K562 (cell line): ENCODE results near the gene ZC3H18. TPM values are rescaled to one million over a fixed set of nuclear protein-coding genes. Genes with fewer than 3 reads are reported as not detected.

ENCODE experiments used
- BHLHE40 ChIP-seq: IDR thresholded peaks from 2 replicates; pipeline ENCODE4 v1.6.1; 2011; ENCODE audit warnings: low read length, improper control_type of control experiment
- CBX3 ChIP-seq, 2 experiments: IDR thresholded peaks; 1 replicate in 1 of 2; 2 replicates in 1 of 2; pipeline ENCODE4 v1.6.1; 2012; ENCODE audit warnings: inconsistent platforms in 2 of 2, low read length in 2 of 2, borderline replicate concordance in 1 of 2, control low read depth in 1 of 2
- CTCF ChIP-seq, 3 experiments: IDR thresholded peaks in 2 of 3; conservative IDR thresholded peaks in 1 of 3; 2 replicates each; pipeline ENCODE4 v1.5.1; 2011 to 2012; ENCODE audit warnings: low read length in 3 of 3, mild to moderate bottlenecking in 3 of 3, control low read depth in 2 of 3, improper control_type of control experiment in 1 of 3, inconsistent platforms in 1 of 3, low read depth in 1 of 3, mixed read lengths in 1 of 3, moderate library complexity in 1 of 3; ENCODE audit not compliant: insufficient read depth in 2 of 3
- EWSR1 ChIP-seq: fragments of 450-650 bp; IDR thresholded peaks from 2 replicates; pipeline ENCODE4 v1.6.1; 2018; ENCODE audit warnings: borderline replicate concordance, mild to moderate bottlenecking, low read depth, moderate library complexity; ENCODE audit not compliant: partially characterized antibody
- FUS ChIP-seq: fragments of 200-400 bp; formaldehyde crosslinking; optimal IDR thresholded peaks from 2 replicates; pipeline ENCODE3; 2017; ENCODE audit warnings: low read depth, low read length
- KDM5B ChIP-seq: fragments of 200-600 bp; sonication (generic); IDR thresholded peaks from 2 replicates; pipeline ENCODE4 v1.6.1; 2012; ENCODE audit warnings: low read depth, mild to moderate bottlenecking, moderate library complexity, low read length, control low read depth, inconsistent platforms; ENCODE audit not compliant: insufficient replicate concordance
- MYNN ChIP-seq, 2 experiments: sonication (generic); formaldehyde crosslinking in 1 of 2; IDR thresholded peaks; 2 replicates each; pipeline versions ENCODE4 v1.5.0 to v1.6.1; 2016 to 2020; ENCODE audit warnings: antibody characterized with exemption in 1 of 2, missing genetic modification reagents in 1 of 2
- NFE2 ChIP-seq: IDR thresholded peaks from 2 replicates; pipeline ENCODE4 v1.6.1; 2014; ENCODE audit warnings: antibody characterized with exemption, low read depth
- PHF20 ChIP-seq: fragments of 450-650 bp; IDR thresholded peaks from 2 replicates; pipeline ENCODE4 v1.6.1; 2018; ENCODE audit not compliant: partially characterized antibody
- PREB ChIP-seq: sonication (generic); formaldehyde crosslinking; IDR thresholded peaks from 2 replicates; pipeline ENCODE4 v1.8.1; 2023; ENCODE audit warnings: mild to moderate bottlenecking, missing genetic modification reagents
- SMARCB1 ChIP-seq: IDR thresholded peaks from 2 replicates; pipeline ENCODE4 v1.6.1; 2011; ENCODE audit warnings: improper control_type of control experiment, low read depth; ENCODE audit not compliant: insufficient read length
- VEZF1 ChIP-seq: fragments of 200-800 bp; sonication (Bioruptor generic); IDR thresholded peaks from 2 replicates; pipeline ENCODE4 v1.6.1; 2017; ENCODE audit warnings: missing genetic modification characterization, missing compliant biosample characterization
- ZNF24 ChIP-seq: fragments of 450-650 bp; IDR thresholded peaks from 2 replicates; pipeline ENCODE4 v1.6.1; 2016
- ZNF592 ChIP-seq: fragments of 450-650 bp; IDR thresholded peaks from 2 replicates; pipeline ENCODE4 v1.6.1; 2017; ENCODE audit warnings: antibody characterized with exemption, mild to moderate bottlenecking
- polyA plus RNA-seq, 8 experiments: library from polyadenylated mRNA; depleted of rRNA in 4 of 8; stranded (reverse) in 5 of 8; unstranded in 3 of 8; fragments of >200 nt; fragmentation: Nextera tagmentation in 2 of 8; fragmentation: Illumina TruSeq in 1 of 8; extraction: Ambion mirVana in 2 of 8; extraction: Trizol in 1 of 8; gene quantifications; 2 replicates each; pipeline versions ENCODE4 v1.2.1 to v1.2.3, GENCODE V29; 2011 to 2014; ENCODE audit warnings: inconsistent platforms in 1 of 8, missing spikeins in 1 of 8
- total RNA-seq, 7 experiments: library from RNA; depleted of rRNA in 6 of 7; stranded (reverse); fragments of >200 nt in 6 of 7; fragmentation: Illumina TruSeq in 2 of 7; extraction: Trizol in 2 of 7; gene quantifications; 2 replicates each; pipeline versions ENCODE4 v1.2.1 to v1.2.3, GENCODE V29; 2011 to 2021; ENCODE audit warnings: low replicate concordance in 1 of 7
- TF ChIP-seq, protein P1 (sequence below): fragments of 250-450 bp; sonication (Bioruptor Pico); IDR thresholded peaks from 2 replicates; pipeline ENCODE4 v1.8.0; 2021; ENCODE audit warnings: mild to moderate bottlenecking, moderate library complexity
- TF ChIP-seq, protein P2 (sequence below): fragments of 250-450 bp; sonication (Bioruptor Pico); IDR thresholded peaks from 2 replicates; pipeline ENCODE4 v1.5.0; 2021

Gene ZC3H18
- total and polyA plus RNA-seq, 9 of the 15 experiments (the other 6 are each of a cell fraction or from before 2014, with no cell fraction given): 1.7 to 88.7 (median 26.9) TPM

- TF ChIP-seq KDM5B (peak; percentile 50), SMARCB1 (no peak), ZNF592 (peak; percentile 70; the same call in 1 of the 2 replicates), NFE2 (no peak), ZNF24 (no peak; the same call in 1 of the 2 replicates), PREB (CRISPR knock-in tag) (no peak), PHF20 (peak; percentile 78), BHLHE40 (no peak; the same call in 1 of the 2 replicates), FUS (no peak), EWSR1 (no peak), CTCF (IDR thresholded peaks at IDR 0.05 in 2 of 3, conservative IDR thresholded peaks at IDR 0.05 in 1 of 3; ENCODE audit: insufficient read depth in 2 of 3, low read depth in 1 of 3, low read length in 3 of 3) (peak; percentile 79 to 91 (median 84)), VEZF1 (peak; percentile 50; the same call in 1 of the 2 replicates), MYNN (IDR thresholded peaks at IDR 0.05) (0 out of 2 replicates have a peak, but pooled peaks have one; percentile 24), MYNN (CRISPR knock-in tag; IDR thresholded peaks at IDR 0.05) (no peak), CBX3 (IDR thresholded peaks at IDR 0.05; ENCODE audit: borderline replicate concordance in 1 of 2, low read length in 2 of 2) (0 out of 3 replicates have a peak, but pooled peaks of 1 of the 2 experiments have one; percentile 56)
- TF ChIP-seq, protein P1, sequence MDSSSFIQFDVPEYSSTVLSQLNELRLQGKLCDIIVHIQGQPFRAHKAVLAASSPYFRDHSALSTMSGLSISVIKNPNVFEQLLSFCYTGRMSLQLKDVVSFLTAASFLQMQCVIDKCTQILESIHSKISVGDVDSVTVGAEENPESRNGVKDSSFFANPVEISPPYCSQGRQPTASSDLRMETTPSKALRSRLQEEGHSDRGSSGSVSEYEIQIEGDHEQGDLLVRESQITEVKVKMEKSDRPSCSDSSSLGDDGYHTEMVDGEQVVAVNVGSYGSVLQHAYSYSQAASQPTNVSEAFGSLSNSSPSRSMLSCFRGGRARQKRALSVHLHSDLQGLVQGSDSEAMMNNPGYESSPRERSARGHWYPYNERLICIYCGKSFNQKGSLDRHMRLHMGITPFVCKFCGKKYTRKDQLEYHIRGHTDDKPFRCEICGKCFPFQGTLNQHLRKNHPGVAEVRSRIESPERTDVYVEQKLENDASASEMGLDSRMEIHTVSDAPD (CRISPR knock-in tag): no peak
- TF ChIP-seq, protein P2, sequence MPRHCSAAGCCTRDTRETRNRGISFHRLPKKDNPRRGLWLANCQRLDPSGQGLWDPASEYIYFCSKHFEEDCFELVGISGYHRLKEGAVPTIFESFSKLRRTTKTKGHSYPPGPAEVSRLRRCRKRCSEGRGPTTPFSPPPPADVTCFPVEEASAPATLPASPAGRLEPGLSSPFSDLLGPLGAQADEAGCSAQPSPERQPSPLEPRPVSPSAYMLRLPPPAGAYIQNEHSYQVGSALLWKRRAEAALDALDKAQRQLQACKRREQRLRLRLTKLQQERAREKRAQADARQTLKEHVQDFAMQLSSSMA (CRISPR knock-in tag): no peak
These were observed 58.3 kb downstream of the ZC3H18 start (continued) for GRCh38 chr16:88628512-88628974.
